Measurements from ENCODE around the gene STOX1.

- no peak for TF ChIP-seq CTCF (IDR thresholded peaks at IDR 0.05; ENCODE audit: low read depth, low read length, poor library complexity, severe bottlenecking)
- no peak for TF ChIP-seq EZH2phosphoT487 (IDR thresholded peaks at IDR 0.05; ENCODE audit: borderline replicate concordance, low read length)
Measured at GRCh38 chr10:68796605-68797004, 30.7 kb upstream of the STOX1 start.
